22Rv1 (cell line): ENCODE measurements around the gene AFF1.

Experiments
- CTCF ChIP-seq: fragments of 450-650 bp; IDR thresholded peaks from 2 replicates; pipeline ENCODE4 v1.5.1; 2017; ENCODE audit warnings: mild to moderate bottlenecking
- ZFX ChIP-seq: fragments of 450-650 bp; IDR thresholded peaks from 2 replicates; pipeline ENCODE4 v1.6.1; 2017; ENCODE audit warnings: antibody characterized with exemption, borderline replicate concordance

GRCh38 chr4:87019246-87019791 is 84.5 kb downstream of the AFF1 start:
- TF ChIP-seq CTCF = no peak
- TF ChIP-seq ZFX = no peak
